HUES6 (cell line): ENCODE results near the gene MEI4.
A peak's percentile ranks its signal among the peaks of the same experiment; 100 is the strongest.
"Not testable (repeated sequence)": the region's sequence is repeated elsewhere in the genome, so short reads cannot be mapped to it uniquely, and the experiment has no call there.

Source experiments
- H3K27ac ChIP-seq: 2 replicates; pipeline ENCODE4 v1.7.0; 2013; ENCODE audit warnings: low read depth, mild to moderate bottlenecking, low read length, inconsistent platforms
- H3K27me3 ChIP-seq: 2 replicates; pipeline ENCODE4 v1.6.1; 2013; ENCODE audit warnings: low read length; ENCODE audit not compliant: control insufficient read depth, insufficient read depth
- H3K36me3 ChIP-seq: 2 replicates; pipeline ENCODE4 v1.6.1; 2013; ENCODE audit warnings: low read length; ENCODE audit not compliant: control insufficient read depth, insufficient read depth
- H3K4me1 ChIP-seq: 2 replicates; pipeline ENCODE4 v1.6.1; 2013; ENCODE audit warnings: low read length; ENCODE audit not compliant: control insufficient read depth, insufficient read depth
- H3K4me3 ChIP-seq: 2 replicates; pipeline ENCODE4 v1.5.1; 2013; ENCODE audit warnings: low read depth, low read length
- H3K9ac ChIP-seq: one replicate; pipeline ENCODE4 v1.6.1; 2013; ENCODE audit warnings: mild to moderate bottlenecking, low read length
- H3K9me3 ChIP-seq: 2 replicates; pipeline ENCODE4 v1.6.1; 2013; ENCODE audit warnings: low read depth, low read length; ENCODE audit not compliant: control insufficient read depth, insufficient read depth

The MEI4 gene

DNA sequence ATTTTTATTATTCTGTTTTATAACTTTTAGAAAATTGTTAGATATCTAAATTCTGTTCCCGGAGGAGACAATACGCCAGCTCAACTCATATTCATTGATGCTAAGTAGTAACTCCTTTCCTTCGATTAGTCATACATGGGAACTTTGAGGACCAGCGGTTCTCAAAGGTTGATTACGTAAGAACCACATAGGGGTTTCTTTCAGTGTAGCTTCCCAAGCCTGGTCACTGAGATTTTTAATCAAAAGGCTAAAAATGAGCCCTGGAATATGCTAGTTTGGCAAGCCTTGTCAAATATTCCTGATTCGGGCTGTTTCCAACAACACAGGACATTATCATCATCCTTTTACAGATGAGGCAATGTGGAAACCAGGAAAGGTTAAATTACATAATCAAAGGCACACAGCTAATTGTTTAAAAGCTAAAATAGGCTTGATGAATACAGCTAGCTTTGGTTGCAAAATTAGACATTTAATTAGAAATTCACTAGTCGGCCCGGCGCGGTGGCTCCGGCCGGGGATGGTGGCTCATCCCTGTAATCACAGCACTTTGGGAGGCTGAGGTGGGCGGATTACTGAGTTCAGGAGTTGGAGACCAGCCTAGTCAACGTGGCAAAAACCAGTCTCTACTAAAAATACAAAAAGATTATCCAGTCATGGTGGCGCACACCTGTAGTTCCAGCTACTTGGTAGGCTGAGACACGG, 14.6 kb upstream of the MEI4 start:
- no peaks in the 10 kb centered on the region for H3K36me3 ChIP-seq
- no peak overlapping the region for H3K9ac ChIP-seq
- no peak overlapping the region for H3K27ac ChIP-seq
- no peaks in the 10 kb centered on the region for H3K27me3 ChIP-seq
- H3K4me3 ChIP-seq = no peak overlapping the region
- no peaks in the 10 kb centered on the region for H3K9me3 ChIP-seq
- H3K4me1 ChIP-seq = no peaks in the 10 kb centered on the region

DNA sequence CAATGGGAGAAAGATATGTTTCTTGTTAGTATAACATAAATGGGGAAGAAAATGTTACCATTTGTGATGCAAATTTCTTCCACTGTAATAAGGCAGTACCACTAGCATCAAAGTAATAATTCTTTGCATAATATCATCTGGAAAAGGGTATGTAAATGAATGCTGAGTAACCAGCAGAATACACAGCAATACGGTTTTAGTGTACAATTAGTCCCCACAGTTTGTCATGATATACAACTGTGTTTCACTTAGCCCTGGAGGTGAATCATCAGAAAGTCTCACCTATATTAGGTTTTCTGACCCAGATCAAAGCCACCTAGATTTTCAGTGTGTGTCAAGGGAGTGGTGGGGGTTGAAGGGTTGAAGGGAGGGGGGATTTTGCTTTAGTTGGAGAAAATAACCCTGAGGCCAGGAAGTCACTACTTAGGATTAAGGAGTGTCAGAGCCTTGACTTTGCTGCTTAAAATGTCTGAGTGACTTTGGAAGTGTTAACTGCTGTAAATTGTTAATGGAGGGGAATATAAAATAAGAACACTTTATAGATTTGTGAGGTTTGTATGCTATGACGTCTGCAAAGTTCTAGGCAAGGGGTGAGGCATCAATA, 8.6 kb upstream of the MEI4 start:
- no peak overlapping the region for H3K9ac ChIP-seq
- H3K4me1 ChIP-seq = peaks cover 11% of the 10 kb centered on the region
- H3K4me3 ChIP-seq = no peak overlapping the region
- H3K9me3 ChIP-seq = no peaks in the 10 kb centered on the region
- H3K36me3 ChIP-seq = no peaks in the 10 kb centered on the region
- H3K27me3 ChIP-seq = no peaks in the 10 kb centered on the region
- H3K27ac ChIP-seq = no peak overlapping the region

DNA sequence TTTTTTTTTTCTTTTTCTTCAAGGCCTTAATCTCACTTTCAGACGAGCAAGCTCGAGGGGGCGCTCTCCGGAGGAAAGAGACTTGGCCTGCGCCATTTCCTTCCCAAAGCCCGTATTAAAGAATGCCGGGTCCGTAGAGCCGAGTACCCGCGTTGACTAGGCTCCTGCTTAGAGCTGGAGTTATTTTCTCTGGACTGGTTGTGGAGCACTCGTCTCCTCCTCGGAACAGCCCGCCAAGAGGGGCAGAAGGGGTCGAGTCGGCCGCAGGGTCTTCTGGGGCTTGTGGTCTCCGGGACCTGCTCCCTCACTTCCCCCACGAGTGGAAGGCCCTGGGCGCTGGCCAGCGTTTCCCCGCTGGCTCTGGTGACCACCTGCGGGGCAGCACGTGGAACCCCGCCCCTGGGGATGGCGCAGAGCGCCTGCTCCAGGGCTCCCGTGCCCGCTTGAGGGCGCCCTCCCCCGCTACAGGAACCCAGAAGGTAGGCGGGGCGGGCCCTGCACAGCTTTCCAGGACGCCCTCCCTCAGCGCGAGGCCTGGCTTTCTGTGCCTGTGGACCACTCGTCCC, 2.7 kb upstream of the MEI4 start:
- H3K36me3 ChIP-seq = no peaks in the 10 kb centered on the region
- no peaks in the 10 kb centered on the region for H3K9me3 ChIP-seq
- peak overlapping the region; percentile 56 for H3K4me3 ChIP-seq
- peak overlapping the region; percentile 55 for H3K9ac ChIP-seq
- no peak overlapping the region for H3K27ac ChIP-seq
- H3K27me3 ChIP-seq = no peaks in the 10 kb centered on the region
- H3K4me1 ChIP-seq = no peaks in the 10 kb centered on the region; the same call in 1 of the 2 replicates

- H3K4me3 ChIP-seq = no peak overlapping the region
- no peaks in the 10 kb centered on the region for H3K9me3 ChIP-seq
- H3K9ac ChIP-seq = no peak overlapping the region
- no peaks in the 10 kb centered on the region for H3K36me3 ChIP-seq
- no peaks in the 10 kb centered on the region for H3K27me3 ChIP-seq
- no peak overlapping the region for H3K27ac ChIP-seq
- H3K4me1 ChIP-seq = no peaks in the 10 kb centered on the region; the same call in 1 of the 2 replicates
Measured at GRCh38 chr6:77653816-77654215, 977 bp downstream of the MEI4 start.

- H3K27me3 ChIP-seq, H3K27ac ChIP-seq, H3K4me3 ChIP-seq, H3K36me3 ChIP-seq, H3K4me1 ChIP-seq, H3K9ac ChIP-seq, H3K9me3 ChIP-seq: not testable (repeated sequence)
Measured at GRCh38 chr6:77655035-77655434, 2.2 kb downstream of the MEI4 start.

- Histone ChIP-seq H3K36me3 (no peaks in the 10 kb centered on the region), H3K9me3 (no peaks in the 10 kb centered on the region), H3K4me3 (no peak overlapping the region), H3K27ac (no peak overlapping the region), H3K4me1 (no peaks in the 10 kb centered on the region), H3K27me3 (no peaks in the 10 kb centered on the region), H3K9ac (no peak overlapping the region)
Measured at GRCh38 chr6:77656999-77657764, 4.3 kb downstream of the MEI4 start.

DNA sequence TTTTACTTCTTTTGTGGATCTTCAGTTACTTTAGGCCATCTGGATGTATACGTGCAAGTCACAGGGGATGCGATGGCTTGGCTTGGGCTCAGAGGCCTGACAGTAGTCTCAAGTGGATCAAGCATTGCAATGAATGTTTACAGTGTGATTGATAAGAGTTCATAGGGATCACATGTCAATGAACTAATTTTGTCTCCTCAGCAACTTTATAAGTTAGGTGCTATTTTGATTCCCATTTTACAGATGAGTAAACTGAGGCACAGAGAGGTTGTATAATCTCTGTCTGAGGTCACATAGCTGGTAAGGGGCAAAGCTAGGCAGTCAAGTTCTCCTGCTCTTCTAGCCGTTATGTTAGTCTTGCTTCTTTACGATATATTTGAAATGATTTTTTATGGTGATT, 13.5 kb downstream of the MEI4 start:
- no peak overlapping the region for H3K4me3 ChIP-seq
- no peak overlapping the region for H3K9ac ChIP-seq

DNA sequence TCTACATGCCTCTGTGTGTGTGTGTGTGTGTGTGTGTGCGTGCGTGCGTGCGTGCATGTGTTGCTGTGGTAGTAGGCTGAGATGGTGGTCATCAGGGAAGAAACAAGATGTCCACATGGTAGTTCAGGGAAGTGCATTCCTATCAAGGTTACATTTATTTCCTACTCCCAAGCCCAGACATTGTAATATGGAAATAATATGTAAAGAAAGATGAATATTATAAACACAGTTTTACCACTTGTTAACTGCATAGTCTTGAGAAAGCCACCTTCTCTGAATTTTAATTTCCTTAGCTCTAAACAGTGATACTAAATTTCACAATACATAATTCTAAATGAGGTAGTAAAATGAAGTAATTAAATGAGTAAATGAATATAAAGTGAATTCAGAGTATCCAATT, 14.0 kb downstream of the MEI4 start:
- no peak overlapping the region for H3K27ac ChIP-seq
- no peaks in the 10 kb centered on the region for H3K9me3 ChIP-seq
- H3K4me3 ChIP-seq = no peak overlapping the region
- H3K36me3 ChIP-seq = no peaks in the 10 kb centered on the region
- H3K27me3 ChIP-seq = no peaks in the 10 kb centered on the region
- no peak overlapping the region for H3K9ac ChIP-seq
- no peaks in the 10 kb centered on the region for H3K4me1 ChIP-seq

More for the DNA sequence above, 13.5 kb downstream of the MEI4 start:
- no peaks in the 10 kb centered on the region for H3K9me3 ChIP-seq
- no peak overlapping the region for H3K27ac ChIP-seq
- no peaks in the 10 kb centered on the region for H3K36me3 ChIP-seq
- H3K27me3 ChIP-seq = no peaks in the 10 kb centered on the region
- no peaks in the 10 kb centered on the region for H3K4me1 ChIP-seq

DNA sequence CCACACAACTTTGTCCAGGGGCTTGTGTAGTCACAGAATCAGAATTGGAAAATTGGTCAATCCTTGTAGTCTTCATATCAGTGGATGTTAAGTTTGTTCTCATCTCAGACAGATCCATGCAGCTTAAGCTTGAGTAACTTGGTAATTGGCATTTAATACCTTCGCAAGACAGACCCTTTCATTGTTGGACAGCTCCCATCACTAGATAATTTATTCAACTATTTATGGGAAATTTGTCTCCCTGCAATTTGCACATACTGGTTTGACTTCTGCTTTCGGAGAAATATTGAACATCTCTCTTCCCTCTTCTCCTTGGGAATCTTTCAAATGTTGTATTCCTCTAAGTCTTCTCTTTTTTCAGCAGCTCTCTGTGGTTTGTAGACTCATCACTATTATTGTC, 17.1 kb downstream of the MEI4 start:
- no peaks in the 10 kb centered on the region for H3K4me1 ChIP-seq
- H3K9ac ChIP-seq = no peak overlapping the region

DNA sequence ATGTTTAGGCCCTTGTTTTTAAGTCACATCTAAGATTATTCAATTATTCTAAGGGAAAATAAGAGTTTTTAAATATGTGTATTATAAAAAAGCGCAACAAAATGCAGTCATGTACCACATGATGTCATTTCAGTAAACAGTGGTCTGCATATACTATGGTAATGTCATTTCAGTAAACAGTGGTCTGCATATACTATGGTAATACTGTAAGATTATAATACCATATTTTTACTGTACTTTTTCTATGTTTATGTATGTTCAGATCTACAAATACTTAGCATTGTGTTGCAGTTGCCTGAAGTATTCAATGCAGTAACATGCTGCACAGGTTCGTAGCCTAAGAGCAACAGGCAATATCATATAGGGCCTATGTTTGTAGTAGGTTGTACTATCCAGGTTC, 21.4 kb downstream of the MEI4 start:
- H3K4me3 ChIP-seq = no peak overlapping the region
- H3K9ac ChIP-seq = no peak overlapping the region
- no peaks in the 10 kb centered on the region for H3K9me3 ChIP-seq
- H3K4me1 ChIP-seq = no peaks in the 10 kb centered on the region
- no peaks in the 10 kb centered on the region for H3K36me3 ChIP-seq
- no peak overlapping the region for H3K27ac ChIP-seq
- no peaks in the 10 kb centered on the region for H3K27me3 ChIP-seq

More for the DNA sequence above, 17.1 kb downstream of the MEI4 start:
- no peaks in the 10 kb centered on the region for H3K9me3 ChIP-seq
- no peaks in the 10 kb centered on the region for H3K27me3 ChIP-seq
- no peak overlapping the region for H3K27ac ChIP-seq
- no peak overlapping the region for H3K4me3 ChIP-seq
- H3K36me3 ChIP-seq = no peaks in the 10 kb centered on the region

GRCh38 chr6:77678048-77678447, 25.2 kb downstream of the MEI4 start:
- Histone ChIP-seq H3K4me1 (no peaks in the 10 kb centered on the region), H3K36me3 (no peaks in the 10 kb centered on the region), H3K27ac (no peak overlapping the region), H3K9me3 (no peaks in the 10 kb centered on the region), H3K9ac (no peak overlapping the region), H3K4me3 (no peak overlapping the region), H3K27me3 (no peaks in the 10 kb centered on the region)
